ENCODE measurements around the gene KCNN3.

- TF ChIP-seq POLR2AphosphoS5 (IDR thresholded peaks at IDR 0.05; ENCODE audit: low read depth) (no peak), GABPA (IDR thresholded peaks at IDR 0.05; ENCODE audit: low read depth) (no peak), CTCF (IDR thresholded peaks at IDR 0.05; ENCODE audit: insufficient read depth, low read length) (no peak), SPI1 (IDR thresholded peaks at IDR 0.05; ENCODE audit: borderline replicate concordance, low read depth) (no peak)
- TF ChIP-seq, protein P1, sequence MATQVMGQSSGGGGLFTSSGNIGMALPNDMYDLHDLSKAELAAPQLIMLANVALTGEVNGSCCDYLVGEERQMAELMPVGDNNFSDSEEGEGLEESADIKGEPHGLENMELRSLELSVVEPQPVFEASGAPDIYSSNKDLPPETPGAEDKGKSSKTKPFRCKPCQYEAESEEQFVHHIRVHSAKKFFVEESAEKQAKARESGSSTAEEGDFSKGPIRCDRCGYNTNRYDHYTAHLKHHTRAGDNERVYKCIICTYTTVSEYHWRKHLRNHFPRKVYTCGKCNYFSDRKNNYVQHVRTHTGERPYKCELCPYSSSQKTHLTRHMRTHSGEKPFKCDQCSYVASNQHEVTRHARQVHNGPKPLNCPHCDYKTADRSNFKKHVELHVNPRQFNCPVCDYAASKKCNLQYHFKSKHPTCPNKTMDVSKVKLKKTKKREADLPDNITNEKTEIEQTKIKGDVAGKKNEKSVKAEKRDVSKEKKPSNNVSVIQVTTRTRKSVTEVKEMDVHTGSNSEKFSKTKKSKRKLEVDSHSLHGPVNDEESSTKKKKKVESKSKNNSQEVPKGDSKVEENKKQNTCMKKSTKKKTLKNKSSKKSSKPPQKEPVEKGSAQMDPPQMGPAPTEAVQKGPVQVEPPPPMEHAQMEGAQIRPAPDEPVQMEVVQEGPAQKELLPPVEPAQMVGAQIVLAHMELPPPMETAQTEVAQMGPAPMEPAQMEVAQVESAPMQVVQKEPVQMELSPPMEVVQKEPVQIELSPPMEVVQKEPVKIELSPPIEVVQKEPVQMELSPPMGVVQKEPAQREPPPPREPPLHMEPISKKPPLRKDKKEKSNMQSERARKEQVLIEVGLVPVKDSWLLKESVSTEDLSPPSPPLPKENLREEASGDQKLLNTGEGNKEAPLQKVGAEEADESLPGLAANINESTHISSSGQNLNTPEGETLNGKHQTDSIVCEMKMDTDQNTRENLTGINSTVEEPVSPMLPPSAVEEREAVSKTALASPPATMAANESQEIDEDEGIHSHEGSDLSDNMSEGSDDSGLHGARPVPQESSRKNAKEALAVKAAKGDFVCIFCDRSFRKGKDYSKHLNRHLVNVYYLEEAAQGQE (IDR thresholded peaks at IDR 0.05; ENCODE audit: insufficient replicate concordance, low read depth): no peak
Measured at GRCh38 chr1:154808261-154808908, 61.7 kb downstream of the KCNN3 start.
